SK-N-MC (cell line): ENCODE measurements around the gene PITX2.

ENCODE experiments used
- EZH2 ChIP-seq: fragments of 200-600 bp; sonication (generic); IDR thresholded peaks from one replicate; pipeline ENCODE4 v1.6.1; 2017; ENCODE audit warnings: antibody characterized with exemption
- POLR2AphosphoS5 ChIP-seq: IDR thresholded peaks from 2 replicates; pipeline ENCODE4 v1.6.1; 2012; ENCODE audit warnings: mild to moderate bottlenecking, low read depth, low read length, borderline replicate concordance

DNA sequence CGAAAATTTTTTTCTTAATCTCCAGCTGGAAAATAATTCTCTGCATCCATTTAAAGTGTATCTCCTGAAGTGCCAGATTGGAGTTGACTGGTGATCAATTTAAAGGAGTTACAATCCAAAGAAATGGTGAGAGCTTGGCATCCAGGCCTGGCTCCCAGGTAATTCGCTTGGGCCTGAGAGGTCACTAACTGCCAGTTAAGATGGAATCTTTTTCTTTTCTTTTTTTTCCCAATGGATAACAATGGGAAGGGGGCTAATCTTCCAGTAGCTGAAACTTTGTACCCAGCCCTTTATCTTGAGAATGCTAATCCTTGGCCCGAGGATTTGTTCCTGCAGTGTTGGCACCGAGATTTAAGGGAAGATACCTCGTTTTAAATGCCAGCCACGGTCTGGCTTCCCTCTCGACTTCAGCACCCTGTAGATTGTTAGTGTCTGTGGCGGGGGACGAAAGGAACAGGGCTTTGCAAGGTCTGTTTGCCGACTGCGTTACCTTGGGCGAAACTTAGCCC, 13.3 kb upstream of the PITX2 start:
- TF ChIP-seq POLR2AphosphoS5, result no peak
- TF ChIP-seq EZH2, result no peak
